ENCODE results near the gene KHDC4.

- TF ChIP-seq GATA2 (IDR thresholded peaks at IDR 0.05; ENCODE audit: insufficient read depth, insufficient read length, low read depth, low read length) (no peak), EZH2 (IDR thresholded peaks at IDR 0.05; ENCODE audit: borderline replicate concordance, low read depth, low read length, severe bottlenecking) (no peak), FOS (IDR thresholded peaks at IDR 0.05; ENCODE audit: borderline replicate concordance, insufficient read depth, low read length) (peak; percentile 94), POLR2AphosphoS5 (IDR thresholded peaks at IDR 0.05; ENCODE audit: insufficient read depth, low read depth, low read length) (peak; percentile 74), POLR2A (IDR thresholded peaks at IDR 0.05; ENCODE audit: low read depth, low read length) (peak; percentile 7), JUN (IDR thresholded peaks at IDR 0.05; ENCODE audit: borderline replicate concordance, insufficient read depth, insufficient read length, low read depth) (peak; percentile 80)
- TF ChIP-seq, protein P1, sequence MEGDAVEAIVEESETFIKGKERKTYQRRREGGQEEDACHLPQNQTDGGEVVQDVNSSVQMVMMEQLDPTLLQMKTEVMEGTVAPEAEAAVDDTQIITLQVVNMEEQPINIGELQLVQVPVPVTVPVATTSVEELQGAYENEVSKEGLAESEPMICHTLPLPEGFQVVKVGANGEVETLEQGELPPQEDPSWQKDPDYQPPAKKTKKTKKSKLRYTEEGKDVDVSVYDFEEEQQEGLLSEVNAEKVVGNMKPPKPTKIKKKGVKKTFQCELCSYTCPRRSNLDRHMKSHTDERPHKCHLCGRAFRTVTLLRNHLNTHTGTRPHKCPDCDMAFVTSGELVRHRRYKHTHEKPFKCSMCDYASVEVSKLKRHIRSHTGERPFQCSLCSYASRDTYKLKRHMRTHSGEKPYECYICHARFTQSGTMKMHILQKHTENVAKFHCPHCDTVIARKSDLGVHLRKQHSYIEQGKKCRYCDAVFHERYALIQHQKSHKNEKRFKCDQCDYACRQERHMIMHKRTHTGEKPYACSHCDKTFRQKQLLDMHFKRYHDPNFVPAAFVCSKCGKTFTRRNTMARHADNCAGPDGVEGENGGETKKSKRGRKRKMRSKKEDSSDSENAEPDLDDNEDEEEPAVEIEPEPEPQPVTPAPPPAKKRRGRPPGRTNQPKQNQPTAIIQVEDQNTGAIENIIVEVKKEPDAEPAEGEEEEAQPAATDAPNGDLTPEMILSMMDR (IDR thresholded peaks at IDR 0.05; ENCODE audit: extremely low read depth in 1 of 2, insufficient read depth in 1 of 2, low read depth in 1 of 2, low read length in 2 of 2): peak; percentile 44 to 61
- TF ChIP-seq, protein P2, sequence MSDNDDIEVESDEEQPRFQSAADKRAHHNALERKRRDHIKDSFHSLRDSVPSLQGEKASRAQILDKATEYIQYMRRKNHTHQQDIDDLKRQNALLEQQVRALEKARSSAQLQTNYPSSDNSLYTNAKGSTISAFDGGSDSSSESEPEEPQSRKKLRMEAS (IDR thresholded peaks at IDR 0.05; ENCODE audit: insufficient read depth, insufficient read length): peak; percentile 48
Observed at GRCh38 chr1:155961937-155962336, 27.7 kb upstream of the KHDC4 start.

Data from endothelial cell of umbilical vein (primary cell).